DMS53 treated with DMSO at 0.1 percent for 48 hours (cell line): ENCODE measurements around the gene CLK3.
"Not testable (repeated sequence)": the region's sequence is repeated elsewhere in the genome, so short reads cannot be mapped to it uniquely, and the experiment has no call there.

Experiments
- DNase-seq: peaks from one replicate; lab custom pipeline; 2025; ENCODE audit not compliant: unreplicated experiment; lab: John Stamatoyannopoulos, UW

CLK3 gene

GRCh38 chr15:74641151-74641550 lies 25.5 kb downstream of the CLK3 start:
- DNase-seq = no peak

DNA sequence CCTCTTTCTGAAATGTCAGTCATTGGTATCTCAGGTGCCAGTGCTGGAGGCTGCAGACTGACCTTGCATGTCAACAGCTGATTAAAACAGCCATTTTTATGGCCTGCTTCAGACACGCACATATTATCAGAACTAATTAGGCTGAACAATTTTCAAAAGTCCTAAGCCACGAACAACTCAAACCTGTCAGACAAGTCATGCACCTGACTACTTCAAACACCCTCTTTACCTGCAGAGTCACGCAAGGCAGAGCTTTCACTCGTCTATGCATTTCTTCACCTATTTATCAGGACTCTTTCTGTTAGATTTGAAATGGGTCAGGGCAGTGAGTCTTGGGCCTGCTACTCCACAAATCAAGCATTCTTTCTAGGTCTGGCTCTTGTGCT lies 26.7 kb downstream of the CLK3 start:
- peak; percentile 92 for DNase-seq

DNA sequence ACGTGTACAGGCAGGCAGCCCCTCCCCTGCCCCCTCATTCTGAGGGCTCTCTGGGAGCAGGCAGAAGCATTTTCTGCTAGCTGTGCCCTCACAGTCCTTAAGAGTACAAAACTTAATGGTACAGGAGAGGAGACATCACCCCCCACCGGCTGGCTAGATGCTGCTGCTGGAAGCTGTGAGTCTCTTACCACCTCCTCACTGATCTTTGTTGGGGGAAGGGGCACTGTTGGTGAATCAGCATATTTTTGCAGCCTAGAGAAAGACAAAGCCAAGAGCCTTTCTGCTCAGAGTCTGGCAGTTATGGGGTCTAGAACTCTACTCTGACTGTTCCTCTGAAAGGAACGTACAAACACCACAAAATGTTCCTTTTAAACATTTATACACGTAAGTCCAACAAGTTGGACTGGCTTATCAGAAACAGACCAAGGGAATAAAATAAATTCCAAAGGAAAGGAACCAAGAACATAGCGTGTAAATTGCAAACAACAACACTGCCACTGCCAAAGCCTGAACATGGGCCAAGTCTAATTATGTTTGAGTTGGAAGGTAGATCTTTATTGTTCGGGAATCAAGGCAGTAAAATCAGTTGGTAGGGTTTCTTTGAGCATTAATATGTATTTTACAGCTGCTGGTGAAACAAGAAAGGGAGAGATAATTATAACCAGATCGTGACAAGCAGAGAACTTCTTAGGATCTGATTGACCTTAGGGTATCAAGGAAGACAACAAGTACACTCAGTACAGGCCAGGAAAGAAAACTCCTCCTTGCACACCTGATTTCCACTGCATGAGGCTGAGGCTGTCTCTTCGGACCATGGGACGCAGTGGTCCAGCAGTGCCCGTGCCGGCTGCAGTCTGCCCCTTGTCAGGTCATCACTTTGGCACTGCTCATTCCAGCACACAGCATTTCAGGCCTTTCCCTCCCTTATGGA lies 27.4 kb downstream of the CLK3 start:
- peak; percentile 71 for DNase-seq

DNA sequence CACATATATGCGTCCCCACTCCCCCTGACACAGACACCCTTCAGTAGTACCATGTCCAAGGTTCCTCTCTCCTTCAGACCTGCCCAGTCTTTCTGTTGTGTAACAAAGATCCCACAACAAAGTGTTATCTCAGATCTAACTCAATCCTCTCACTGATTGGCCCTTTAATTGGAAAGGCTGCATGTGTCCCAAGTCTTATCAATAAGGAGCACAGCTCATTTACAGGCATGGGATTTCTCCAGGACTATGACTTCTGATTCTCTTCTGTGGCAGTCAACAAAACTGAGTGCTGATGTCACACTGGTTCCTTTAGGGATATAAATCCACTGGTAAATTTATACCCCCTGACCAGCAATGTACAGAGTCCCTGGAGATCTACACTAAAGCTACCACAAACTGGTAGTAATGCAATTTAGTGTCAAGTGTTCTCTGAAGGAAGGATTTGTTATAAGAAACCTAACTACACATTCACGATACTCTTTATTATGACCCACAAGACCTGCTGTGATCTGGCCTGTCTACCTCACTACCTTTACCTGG lies 28.1 kb downstream of the CLK3 start:
- DNase-seq = no peak

DNA sequence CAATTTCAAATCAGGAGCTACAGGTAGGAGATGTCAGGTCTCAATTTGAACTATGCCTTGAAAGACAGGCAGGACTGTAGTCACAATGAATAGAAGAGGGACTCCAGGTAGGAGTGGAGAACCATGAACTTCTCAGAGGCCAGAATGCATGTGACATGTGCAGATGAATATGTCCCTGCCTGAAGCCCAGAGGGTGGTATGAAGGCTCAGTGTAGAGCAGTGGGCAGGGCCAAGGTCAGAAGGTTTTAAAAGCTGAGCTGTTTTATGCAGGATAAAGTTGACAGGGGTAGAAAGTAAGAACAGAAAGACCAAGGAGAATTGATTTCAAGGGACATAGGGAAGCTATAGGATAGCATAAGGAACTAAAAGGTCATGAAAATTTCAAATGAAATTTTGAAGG lies 30.8 kb downstream of the CLK3 start:
- DNase-seq = no peak

DNA sequence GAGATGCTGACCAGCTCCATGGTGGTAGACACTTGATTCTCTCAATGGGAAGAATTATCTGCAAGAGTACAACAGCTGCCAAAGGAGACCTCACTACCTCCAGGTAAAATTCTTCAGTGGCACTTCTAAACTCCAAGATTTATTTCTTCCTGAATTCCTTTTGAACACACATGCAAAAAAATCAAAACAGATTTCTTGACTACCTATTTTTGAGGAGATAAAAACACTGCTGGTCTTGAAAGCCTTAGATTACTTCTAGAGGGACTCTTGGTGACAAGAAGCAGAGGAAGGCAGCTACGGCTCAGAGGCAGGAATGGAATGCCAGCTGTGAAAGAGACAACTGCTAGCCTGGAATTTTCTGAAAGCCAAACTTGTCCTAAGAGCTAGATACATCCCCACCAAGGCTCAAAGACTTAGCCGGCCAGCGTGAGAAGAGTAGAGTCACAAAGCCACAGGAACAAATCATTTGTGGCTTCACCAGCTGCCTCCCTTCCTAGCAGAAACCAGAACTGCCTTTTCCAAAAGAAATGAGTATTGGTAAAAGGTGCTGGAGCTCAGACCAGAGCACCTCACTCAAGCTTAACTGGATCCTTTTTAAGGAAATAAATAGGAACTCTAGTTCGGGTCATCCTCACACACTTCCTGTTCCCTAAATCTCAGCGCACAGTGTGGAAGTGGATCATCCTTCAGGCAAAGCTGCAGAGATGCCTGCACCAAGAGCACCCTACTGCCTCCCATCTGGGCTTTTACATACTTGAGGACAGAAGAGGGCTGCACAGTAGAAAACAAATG lies 32.6 kb downstream of the CLK3 start:
- DNase-seq = no peak

- no peak for DNase-seq
Measured at GRCh38 chr15:74651242-74651741, 35.7 kb downstream of the CLK3 start.

DNA sequence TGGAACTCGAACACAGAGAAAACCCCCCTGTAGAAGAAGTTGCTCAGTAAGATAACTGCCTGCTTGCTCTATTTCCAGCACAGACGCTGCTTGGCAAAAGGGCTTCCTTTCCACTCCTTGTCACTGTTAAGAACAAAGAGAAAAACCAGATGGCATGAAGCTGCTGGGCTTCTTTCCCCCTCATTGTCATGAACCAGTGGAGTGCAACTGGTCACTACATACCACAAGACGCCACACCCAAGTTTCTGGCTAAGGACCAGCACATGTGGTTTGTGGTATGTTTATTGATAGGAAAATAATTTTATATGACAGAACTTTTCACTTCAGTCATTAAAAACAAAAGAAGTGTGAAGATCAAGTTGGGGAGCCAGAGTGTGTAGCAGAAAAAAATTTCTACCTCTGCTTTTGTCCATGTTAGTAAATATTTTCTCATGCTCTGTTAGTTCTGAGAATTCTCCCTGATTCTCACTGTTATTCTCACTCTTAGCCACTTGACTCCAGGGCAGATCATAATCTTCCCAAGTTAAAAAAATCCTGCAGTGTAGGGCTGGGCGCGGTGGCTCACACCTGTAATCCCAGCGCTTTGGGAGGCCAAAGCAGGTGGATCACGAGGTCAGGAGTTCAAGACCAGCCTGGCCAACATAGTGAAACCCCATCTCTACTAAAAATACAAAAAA lies 37.9 kb downstream of the CLK3 start:
- DNase-seq = no peak

- DNase-seq = no peak
Measured at GRCh38 chr15:74655424-74655823, 39.8 kb downstream of the CLK3 start.

DNA sequence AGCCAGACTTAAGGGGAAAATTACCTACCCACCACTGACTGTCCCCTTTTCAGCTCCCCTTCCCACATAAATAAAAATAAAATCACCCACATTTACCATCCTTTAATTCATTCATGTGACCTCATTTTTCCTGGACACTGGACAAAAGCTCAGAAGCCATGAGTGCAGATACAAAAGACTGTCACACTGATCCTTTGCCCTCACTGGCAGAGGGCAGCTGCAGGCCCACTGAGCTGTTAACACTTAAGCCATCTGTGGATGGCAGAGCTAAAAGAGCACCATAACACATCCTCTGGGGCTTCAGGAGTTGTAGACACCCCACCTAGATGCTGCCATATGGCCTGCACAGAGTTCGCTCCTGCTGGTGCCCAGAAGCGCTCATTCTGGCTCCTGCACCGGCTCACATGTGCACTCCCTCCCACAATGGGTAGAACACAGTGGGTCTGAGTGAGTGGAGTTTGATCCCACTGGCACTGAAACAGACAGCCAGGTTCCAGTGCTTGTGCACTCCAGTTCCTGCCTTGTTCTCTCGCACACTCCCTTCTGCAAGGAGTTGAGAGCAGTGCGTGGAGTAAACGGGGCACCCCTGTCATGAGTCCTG lies 41.4 kb downstream of the CLK3 start:
- no peak for DNase-seq

GRCh38 chr15:74657846-74658245 lies 42.2 kb downstream of the CLK3 start:
- DNase-seq = no peak

- DNase-seq = not testable (repeated sequence)
Measured at GRCh38 chr15:74661280-74661679, 45.6 kb downstream of the CLK3 start.

GRCh38 chr15:74662064-74662860 lies 46.6 kb downstream of the CLK3 start:
- DNase-seq = no peak

- no peak for DNase-seq
Measured at GRCh38 chr15:74663303-74664027, 47.8 kb downstream of the CLK3 start.

DNA sequence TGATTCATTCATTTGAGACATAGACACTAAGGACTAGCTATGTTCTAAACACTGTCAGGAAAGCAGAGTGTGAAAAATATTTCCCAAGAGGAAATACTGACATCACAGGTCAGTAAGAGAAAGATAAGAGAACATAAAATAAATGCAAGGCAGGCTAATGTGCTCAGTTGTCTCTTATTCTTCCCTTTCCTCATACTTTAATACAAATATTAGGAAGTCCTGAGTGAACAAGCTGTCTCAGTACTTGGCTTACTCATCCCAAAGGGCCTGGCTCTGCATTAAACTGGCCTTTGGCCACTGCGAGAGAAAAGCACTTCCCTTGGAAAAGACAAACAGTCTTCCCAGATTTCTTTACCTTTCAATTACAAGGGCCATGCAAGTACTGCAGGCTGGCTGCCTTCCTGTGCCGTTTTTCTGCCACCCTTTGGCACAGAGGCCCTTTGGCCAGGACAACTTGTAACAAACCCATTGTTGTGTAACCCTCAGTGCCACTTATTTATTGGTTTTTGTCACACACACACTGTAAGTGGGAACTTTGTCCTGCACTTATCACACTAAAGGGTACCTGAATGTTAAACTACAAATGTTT lies 48.5 kb downstream of the CLK3 start:
- DNase-seq = peak; percentile 21

GRCh38 chr15:74664670-74665069 lies 49.0 kb downstream of the CLK3 start:
- DNase-seq = no peak

- DNase-seq = no peak
Measured at GRCh38 chr15:74667975-74668374, 52.3 kb downstream of the CLK3 start.

DNA sequence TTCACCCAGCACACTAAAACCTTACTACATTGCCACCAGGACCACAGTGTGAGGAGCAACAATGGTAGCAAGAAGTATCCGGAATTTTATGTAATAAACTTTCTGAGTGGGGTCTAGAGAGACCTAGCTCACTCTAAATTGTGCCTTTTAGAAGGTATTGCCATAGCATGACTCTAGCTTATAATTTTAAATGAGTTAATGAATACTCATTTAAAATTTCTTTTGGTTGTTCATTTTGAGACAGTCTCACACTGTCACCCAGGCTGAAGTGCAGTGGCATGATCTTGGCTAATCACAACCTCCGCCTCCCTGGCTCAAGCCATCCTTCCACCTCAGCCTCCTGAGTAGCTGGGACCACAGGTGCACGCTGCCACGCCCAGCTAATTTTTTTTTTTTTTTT lies 54.0 kb downstream of the CLK3 start:
- DNase-seq = no peak

DNA sequence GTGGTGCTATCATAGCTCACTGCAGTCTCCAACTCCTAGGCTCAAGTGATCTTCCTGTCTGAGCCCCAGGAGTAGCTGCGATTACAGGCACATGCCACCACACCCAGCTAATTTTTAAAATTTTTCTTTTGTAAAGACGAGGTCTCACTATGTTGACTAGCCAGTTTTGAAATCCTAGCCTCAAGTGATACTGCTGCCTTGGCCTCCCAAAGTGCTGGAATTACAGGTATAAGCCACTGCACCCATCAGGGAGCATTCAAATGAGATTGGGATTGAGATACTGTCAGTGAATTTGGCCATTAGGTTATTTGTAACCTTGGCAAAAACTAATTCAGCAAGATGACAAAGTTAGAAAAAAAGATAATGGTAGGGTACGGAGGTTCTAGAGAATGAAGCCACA lies 58.5 kb downstream of the CLK3 start:
- no peak for DNase-seq
